HepG2 (cell line): Measurements from ENCODE around the gene SLC25A5. TPM values are rescaled to one million over a fixed set of nuclear protein-coding genes. Genes with fewer than 3 reads are reported as not detected.

Source experiments
- FOSL2 ChIP-seq: sonication (generic); formaldehyde crosslinking; IDR thresholded peaks from 2 replicates; pipeline ENCODE4 v1.4.0; 2020; ENCODE audit warnings: missing genetic modification reagents
- MED8 ChIP-seq: sonication (generic); formaldehyde crosslinking; IDR thresholded peaks from 2 replicates; pipeline ENCODE4 v1.8.1; 2023; ENCODE audit warnings: mild to moderate bottlenecking, missing genetic modification reagents; ENCODE audit not compliant: insufficient replicate concordance
- SRY ChIP-seq: sonication (generic); formaldehyde crosslinking; IDR thresholded peaks from 2 replicates; pipeline ENCODE4 v1.8.0; 2022; ENCODE audit warnings: mild to moderate bottlenecking, missing genetic modification reagents
- ZFP36L1 ChIP-seq: sonication (generic); formaldehyde crosslinking; IDR thresholded peaks from 2 replicates; pipeline ENCODE4 v1.8.0; 2022; ENCODE audit warnings: mild to moderate bottlenecking, missing genetic modification reagents, moderate library complexity
- ZNF605 ChIP-seq: sonication (generic); formaldehyde crosslinking; IDR thresholded peaks from 2 replicates; pipeline ENCODE4 v1.8.0; 2022; ENCODE audit warnings: mild to moderate bottlenecking, missing genetic modification reagents
- ZSCAN12 ChIP-seq: sonication (generic); formaldehyde crosslinking; IDR thresholded peaks from 2 replicates; pipeline ENCODE4 v1.9.0; 2021; ENCODE audit warnings: mild to moderate bottlenecking, missing genetic modification reagents
- polyA plus RNA-seq, 8 experiments: library from polyadenylated mRNA; depleted of rRNA in 3 of 8; stranded (reverse) in 7 of 8; unstranded in 1 of 8; fragments of >200 nt; fragmentation: Illumina TruSeq in 4 of 8; extraction: Trizol in 4 of 8; gene quantifications; 2 replicates each; pipeline versions ENCODE4 v1.2.1 to v1.2.3, GENCODE V29; 2011 to 2016; ENCODE audit warnings: low read depth in 4 of 8, missing spikeins in 1 of 8, mixed read lengths in 1 of 8; ENCODE audit not compliant: insufficient read depth in 1 of 8
- total RNA-seq, 5 experiments: library from RNA; depleted of rRNA; stranded (reverse); fragments of >200 nt; fragmentation: Illumina TruSeq; extraction: Trizol; gene quantifications; 2 replicates each; pipeline ENCODE4 v1.2.3, GENCODE V29; 2016; ENCODE audit warnings: low read depth in 1 of 5
- TF ChIP-seq, protein P1 (sequence below): sonication (generic); formaldehyde crosslinking; IDR thresholded peaks from 2 replicates; pipeline ENCODE4 v1.5.0; 2020; ENCODE audit warnings: mild to moderate bottlenecking, missing genetic modification reagents, borderline replicate concordance

SLC25A5 gene
- total and polyA plus RNA-seq, 2 of the 13 experiments (the other 11 are each of a cell fraction or from before 2014, with no cell fraction given), result 300 to 402 TPM

DNA sequence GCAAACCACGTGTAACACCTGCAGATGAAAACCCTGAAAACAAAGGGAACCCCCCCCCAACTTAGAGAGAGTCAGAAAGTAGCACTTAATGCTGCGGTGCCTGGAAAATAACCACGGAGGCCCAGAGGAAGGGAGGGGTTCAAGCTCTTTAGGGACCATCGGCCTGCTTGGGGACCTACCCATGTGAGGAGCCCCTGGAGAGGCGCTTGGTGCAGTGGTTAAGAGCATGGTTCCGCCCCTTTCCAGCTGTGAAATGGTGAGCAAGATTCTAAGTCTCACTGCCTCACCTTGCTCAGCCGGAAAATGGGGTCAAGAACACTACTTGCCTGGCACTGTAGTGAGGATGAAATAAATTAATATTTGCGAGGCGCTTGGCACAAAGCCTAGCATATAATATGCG, 13.8 kb downstream of the SLC25A5 start (continued):
- TF ChIP-seq, protein P1, sequence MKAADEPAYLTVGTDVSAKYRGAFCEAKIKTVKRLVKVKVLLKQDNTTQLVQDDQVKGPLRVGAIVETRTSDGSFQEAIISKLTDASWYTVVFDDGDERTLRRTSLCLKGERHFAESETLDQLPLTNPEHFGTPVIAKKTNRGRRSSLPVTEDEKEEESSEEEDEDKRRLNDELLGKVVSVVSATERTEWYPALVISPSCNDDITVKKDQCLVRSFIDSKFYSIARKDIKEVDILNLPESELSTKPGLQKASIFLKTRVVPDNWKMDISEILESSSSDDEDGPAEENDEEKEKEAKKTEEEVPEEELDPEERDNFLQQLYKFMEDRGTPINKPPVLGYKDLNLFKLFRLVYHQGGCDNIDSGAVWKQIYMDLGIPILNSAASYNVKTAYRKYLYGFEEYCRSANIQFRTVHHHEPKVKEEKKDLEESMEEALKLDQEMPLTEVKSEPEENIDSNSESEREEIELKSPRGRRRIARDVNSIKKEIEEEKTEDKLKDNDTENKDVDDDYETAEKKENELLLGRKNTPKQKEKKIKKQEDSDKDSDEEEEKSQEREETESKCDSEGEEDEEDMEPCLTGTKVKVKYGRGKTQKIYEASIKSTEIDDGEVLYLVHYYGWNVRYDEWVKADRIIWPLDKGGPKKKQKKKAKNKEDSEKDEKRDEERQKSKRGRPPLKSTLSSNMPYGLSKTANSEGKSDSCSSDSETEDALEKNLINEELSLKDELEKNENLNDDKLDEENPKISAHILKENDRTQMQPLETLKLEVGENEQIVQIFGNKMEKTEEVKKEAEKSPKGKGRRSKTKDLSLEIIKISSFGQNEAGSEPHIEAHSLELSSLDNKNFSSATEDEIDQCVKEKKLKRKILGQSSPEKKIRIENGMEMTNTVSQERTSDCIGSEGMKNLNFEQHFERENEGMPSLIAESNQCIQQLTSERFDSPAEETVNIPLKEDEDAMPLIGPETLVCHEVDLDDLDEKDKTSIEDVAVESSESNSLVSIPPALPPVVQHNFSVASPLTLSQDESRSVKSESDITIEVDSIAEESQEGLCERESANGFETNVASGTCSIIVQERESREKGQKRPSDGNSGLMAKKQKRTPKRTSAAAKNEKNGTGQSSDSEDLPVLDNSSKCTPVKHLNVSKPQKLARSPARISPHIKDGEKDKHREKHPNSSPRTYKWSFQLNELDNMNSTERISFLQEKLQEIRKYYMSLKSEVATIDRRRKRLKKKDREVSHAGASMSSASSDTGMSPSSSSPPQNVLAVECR, result no peak
- TF ChIP-seq FOSL2 (CRISPR knock-in tag) (no peak), SRY (CRISPR knock-in tag) (no peak), MED8 (CRISPR knock-in tag) (no peak), ZSCAN12 (CRISPR knock-in tag) (no peak), ZNF605 (CRISPR knock-in tag) (no peak), ZFP36L1 (CRISPR knock-in tag) (no peak)
